ENCODE measurements around the gene IL33.

IL33 gene

GRCh38 chr9:6216951-6217350 lies 1.3 kb downstream of the IL33 start:
- DNase-seq (ENCODE audit: low spot score), result no peak

DNA sequence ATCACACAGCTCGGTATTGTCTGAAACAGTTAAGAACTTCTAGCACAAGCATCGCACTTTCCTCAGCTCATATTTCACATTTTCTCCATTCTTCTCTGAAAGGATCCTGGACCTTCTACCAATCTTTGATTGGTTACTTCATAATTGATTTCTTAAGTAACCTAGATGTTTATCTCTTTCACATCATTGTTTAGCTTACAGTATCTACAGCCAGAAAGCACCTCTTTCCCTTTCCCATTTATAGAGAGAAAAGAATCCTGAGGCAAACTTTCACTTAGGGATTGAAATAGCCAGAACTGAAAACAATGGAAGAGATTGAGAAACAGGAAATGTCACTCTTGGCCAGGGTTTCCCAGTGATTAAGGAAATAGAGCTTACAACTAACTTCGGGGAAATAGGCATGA lies 2.5 kb downstream of the IL33 start:
- no peak for DNase-seq (ENCODE audit: low spot score)

- no peak for DNase-seq (ENCODE audit: low spot score)
Measured at GRCh38 chr9:6219040-6219439, 3.4 kb downstream of the IL33 start.

- no peak for DNase-seq (ENCODE audit: low spot score)
Measured at GRCh38 chr9:6219981-6220380, 4.4 kb downstream of the IL33 start.

DNA sequence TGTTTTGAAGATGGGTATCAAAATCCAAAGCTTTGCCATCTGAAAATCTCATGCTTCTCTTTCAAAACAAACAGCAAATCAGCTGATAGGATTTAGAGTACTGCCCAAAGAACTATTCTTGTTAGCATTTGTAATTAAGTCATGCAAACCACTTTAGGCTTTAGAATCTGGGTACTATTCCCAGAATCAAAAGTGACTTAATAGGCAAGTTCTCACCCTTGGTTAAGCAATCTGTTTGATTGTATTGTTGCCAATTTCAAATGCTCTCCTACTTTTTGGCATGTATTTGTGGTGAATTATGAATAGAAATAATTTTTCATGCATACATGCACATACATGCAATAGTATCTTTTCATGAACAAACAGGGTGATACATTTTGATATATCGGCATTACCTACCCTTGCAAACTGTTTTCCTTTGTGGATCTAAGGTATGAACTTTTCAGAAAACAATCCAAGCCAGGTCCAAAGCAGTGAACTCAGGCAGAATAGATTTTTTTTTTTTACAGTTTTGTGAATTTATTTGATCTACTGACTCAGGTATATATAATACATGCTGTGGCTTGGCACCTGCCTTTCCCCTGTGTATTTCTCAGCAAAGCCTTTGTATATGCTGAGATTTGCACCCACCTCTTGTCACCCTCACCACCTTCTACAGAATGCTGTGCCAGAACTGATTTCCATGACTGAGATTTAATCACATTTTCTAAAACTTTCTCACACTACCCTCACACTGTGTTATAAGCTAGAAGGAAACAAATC lies 9.0 kb downstream of the IL33 start:
- no peak for DNase-seq (ENCODE audit: low spot score)

GRCh38 chr9:6226696-6227095 lies 11.1 kb downstream of the IL33 start:
- DNase-seq (ENCODE audit: low spot score), result no peak

GRCh38 chr9:6229186-6229585 lies 13.6 kb downstream of the IL33 start:
- DNase-seq (ENCODE audit: low spot score), result no peak

DNA sequence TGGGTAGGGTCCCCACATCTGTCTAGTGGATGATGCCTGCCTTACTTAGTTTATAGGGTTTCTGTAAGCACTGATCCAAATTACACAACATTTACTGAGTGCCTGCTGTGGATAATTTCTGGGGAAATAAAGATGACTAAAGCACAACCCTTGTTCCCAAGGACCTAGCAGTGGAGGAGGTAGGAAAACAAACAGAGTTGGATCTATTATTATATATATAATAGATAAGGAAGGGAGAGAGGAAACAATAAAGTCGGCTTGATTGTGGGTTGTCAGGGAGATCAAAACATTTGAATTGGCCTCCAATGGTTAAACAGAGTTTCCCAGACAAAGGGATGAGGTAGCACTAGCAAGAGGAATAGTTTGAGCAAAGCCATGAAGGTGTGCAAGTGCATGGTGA lies 14.0 kb downstream of the IL33 start:
- no peak for DNase-seq (ENCODE audit: low spot score)

- no peak for DNase-seq (ENCODE audit: low spot score)
Measured at GRCh38 chr9:6230037-6230780, 14.6 kb downstream of the IL33 start.

DNA sequence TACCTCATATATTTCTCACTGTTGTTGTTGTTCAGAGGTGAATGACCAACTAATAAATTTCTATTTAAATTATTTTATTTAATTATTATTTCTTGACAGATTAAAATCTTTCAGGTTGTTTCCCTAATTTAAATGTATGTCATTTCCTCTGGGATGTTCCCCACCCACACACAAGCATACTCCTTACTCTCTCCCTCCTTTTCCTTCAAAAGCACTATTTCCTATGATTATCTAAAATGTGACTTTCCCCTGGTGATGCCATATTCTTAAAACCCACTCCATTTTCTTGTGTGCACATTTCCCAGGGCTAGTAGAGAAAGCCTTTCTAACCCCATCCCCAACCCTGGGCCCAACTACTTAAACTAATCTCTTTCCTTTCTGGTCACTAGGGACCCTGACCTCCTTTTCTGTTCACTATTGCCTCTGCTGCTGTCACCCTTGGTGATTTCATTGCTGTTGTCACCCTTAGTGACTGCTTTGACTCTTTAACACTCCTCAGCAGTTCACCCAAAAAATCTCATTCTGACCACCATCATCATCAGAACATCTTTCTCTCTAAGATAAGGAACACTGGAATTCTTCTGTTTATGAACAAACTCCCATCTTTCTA lies 16.8 kb downstream of the IL33 start:
- no peak for DNase-seq (ENCODE audit: low spot score)

DNA sequence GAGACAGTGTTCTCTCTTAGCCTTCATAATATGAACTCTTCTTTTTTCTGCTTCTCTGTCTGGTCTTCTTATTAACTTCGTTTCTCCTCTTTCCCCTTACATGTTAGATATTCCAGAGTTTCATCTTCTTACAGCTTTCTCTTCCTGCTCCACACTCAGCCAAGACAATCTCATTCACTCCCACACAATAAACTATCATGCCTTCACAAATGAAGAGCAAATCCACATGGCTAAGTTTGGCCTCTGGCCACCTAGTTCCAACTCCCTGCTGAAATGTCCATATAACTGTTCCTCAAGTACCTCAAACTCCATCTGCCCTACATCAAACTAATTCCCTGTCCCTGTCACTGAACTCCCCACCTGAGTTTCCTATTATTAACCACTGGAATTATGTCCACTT lies 18.4 kb downstream of the IL33 start:
- DNase-seq (ENCODE audit: low spot score), result no peak

DNA sequence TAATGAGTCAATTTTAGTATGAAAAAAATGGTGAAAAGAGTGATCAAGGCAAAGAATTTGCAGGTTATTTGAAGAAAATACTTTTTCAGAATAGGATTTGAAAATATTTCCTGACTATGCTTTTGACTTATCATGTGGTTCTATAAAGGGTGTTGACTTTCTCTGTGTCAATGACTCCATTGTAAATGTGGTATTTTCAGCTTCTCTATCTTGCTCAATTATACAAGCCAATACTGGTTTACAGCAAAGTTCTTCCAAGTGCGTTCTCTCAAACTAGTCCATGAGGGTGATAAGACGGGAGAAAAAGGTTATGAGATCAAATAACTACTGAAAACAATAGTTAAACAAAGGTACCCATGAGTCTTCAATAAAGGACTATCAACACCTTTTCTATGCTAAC lies 21.7 kb downstream of the IL33 start:
- no peak for DNase-seq (ENCODE audit: low spot score)

- DNase-seq (ENCODE audit: low spot score), result no peak
Measured at GRCh38 chr9:6239048-6239461, 23.4 kb downstream of the IL33 start.

- no peak for DNase-seq (ENCODE audit: low spot score)
Measured at GRCh38 chr9:6239694-6240093, 24.1 kb downstream of the IL33 start.

GRCh38 chr9:6243746-6244145 lies 28.1 kb downstream of the IL33 start:
- no peak for DNase-seq (ENCODE audit: low spot score)

DNA sequence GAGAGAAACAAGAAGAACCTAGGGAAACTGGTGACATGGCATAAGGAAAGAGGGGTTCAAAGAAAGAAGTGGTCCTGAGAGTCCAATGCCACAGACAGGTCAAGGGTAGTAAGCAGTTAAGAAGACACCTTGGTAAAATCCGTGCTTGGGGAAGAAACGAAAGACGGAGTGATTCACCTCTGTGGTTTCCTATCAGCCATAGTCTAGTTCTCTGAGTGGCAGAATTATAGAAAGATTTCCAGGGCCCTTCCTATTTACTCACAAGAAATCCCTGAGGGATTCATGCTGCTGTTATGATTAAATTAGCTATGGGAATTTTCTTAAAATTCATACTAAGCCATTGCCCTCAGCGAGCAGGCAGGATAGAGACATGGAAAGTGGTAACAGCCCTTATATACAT lies 31.7 kb downstream of the IL33 start:
- DNase-seq (ENCODE audit: low spot score), result no peak

DNA sequence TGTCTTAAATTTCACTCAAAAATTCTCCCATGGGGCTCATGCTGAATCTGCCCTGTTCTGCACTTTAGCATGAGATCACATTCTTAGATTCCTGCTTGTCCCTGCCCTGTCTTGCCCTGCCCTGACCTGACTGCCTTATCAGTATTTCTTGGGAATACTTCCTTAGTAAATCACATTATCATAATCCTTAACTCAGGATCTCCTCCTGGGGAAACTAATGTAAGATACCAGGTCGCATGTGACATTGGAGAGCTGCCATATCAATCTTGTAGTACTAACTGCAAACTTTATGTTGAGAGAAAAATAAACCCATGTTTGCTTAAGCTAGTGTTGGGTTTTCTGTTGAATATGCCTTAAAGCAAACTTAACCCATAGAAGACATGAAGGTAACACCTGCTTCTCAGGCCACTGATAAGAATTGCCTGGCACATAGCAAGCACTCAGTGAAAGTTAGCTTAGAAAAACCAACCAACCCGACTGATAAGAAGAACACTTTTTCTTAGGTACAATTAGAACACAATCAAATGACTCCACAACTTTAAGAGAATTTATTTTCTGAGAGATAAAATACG lies 53.3 kb downstream of the IL33 start:
- no peak for DNase-seq (ENCODE audit: low spot score)

GRCh38 chr9:6270896-6271295 lies 55.3 kb downstream of the IL33 start:
- DNase-seq (ENCODE audit: low spot score), result no peak

- no peak for DNase-seq (ENCODE audit: low spot score)
Measured at GRCh38 chr9:6271508-6272228, 56.1 kb downstream of the IL33 start.

GRCh38 chr9:6272229-6272598 lies 56.6 kb downstream of the IL33 start:
- no peak for DNase-seq (ENCODE audit: low spot score)

GRCh38 chr9:6277417-6277816 lies 61.8 kb downstream of the IL33 start:
- DNase-seq (ENCODE audit: low spot score), result no peak

GRCh38 chr9:6301858-6302257 lies 86.3 kb downstream of the IL33 start:
- no peak for DNase-seq (ENCODE audit: low spot score)

Measured in CD4-positive, alpha-beta T cell treated with Interleukin-6 at 100 ng/mL for 8 hours (primary cell).